ENCODE results near the gene HNRNPLL.

HNRNPLL gene

DNA sequence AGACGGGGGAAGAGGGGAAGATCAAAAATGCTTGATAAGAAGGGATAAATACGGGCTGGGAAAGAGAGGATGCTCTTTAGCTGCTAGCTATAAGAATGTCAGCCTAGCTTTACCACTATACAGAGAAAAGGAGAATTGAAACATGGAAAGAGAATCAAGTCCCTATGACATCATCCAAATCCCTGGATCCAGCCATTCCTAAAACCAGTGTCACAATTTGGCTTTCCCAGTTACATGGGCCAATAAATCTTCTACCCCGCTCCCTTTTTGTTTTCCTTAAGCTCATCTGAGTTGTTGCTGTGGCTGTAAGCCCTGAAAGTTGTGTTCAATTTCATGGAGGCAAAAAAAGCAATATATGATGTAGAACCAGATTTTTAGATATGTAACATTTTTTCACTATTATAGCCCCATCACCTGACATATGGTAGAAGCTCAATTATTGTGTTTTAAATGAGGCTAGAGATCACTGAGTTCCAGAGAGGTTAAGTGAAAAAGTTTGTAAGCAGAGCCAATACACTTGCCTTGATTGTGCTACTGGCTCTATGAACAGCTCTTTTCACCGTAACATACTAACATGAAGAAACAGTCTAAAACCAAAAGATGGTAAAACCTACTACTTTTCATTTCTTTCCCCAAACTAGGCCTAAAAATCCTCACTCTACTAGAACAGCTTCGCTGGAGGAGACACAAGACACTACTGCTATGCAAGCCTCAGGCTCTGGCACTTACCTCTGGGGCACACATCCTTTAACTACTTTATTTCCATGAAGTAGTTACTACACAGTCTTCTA is 4.3 kb downstream of the HNRNPLL start:
- in situ Hi-C loops (cut with MboI; ENCODE audit: low sequenced_read_pairs) = no loop called here

GRCh38 chr2:38597115-38597514 is 5.6 kb downstream of the HNRNPLL start:
- in situ Hi-C loops (cut with MboI; ENCODE audit: low sequenced_read_pairs) = no loop called here

GRCh38 chr2:38596229-38596628 is 6.5 kb downstream of the HNRNPLL start:
- in situ Hi-C loops (cut with MboI; ENCODE audit: low sequenced_read_pairs) = no loop called here

DNA sequence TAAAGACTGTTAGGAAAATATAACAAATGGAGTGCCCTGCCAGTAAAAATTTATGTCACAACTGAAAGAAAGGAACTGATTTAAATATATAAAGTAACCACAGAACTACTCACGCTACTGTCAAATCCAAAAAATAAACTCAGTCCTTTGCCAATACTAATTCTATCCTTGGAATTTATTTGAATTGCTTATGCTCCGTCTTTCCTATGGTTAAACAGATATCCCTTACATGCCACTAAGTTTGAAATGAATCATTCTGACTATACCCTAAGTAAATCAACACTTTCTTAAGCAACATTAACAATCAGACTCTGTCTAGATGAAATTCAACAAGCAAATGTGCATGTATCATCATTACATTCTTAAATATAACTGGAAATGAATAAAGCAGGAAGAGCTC is 9.8 kb downstream of the HNRNPLL start:
- in situ Hi-C loops (cut with MboI; ENCODE audit: low sequenced_read_pairs) = no loop called here

GRCh38 chr2:38591152-38591551 is 11.6 kb downstream of the HNRNPLL start:
- in situ Hi-C loops (cut with MboI; ENCODE audit: low sequenced_read_pairs) = no loop called here

- in situ Hi-C loops (cut with MboI; ENCODE audit: low sequenced_read_pairs) = no loop called here
These were observed 12.7 kb downstream of the HNRNPLL start for GRCh38 chr2:38590053-38590452.

- in situ Hi-C loops (cut with MboI; ENCODE audit: low sequenced_read_pairs) = no loop called here
These were observed 15.8 kb downstream of the HNRNPLL start for GRCh38 chr2:38586931-38587330.

- in situ Hi-C loops (cut with MboI; ENCODE audit: low sequenced_read_pairs) = no loop called here
These were observed 17.8 kb downstream of the HNRNPLL start for GRCh38 chr2:38584881-38585280.

DNA sequence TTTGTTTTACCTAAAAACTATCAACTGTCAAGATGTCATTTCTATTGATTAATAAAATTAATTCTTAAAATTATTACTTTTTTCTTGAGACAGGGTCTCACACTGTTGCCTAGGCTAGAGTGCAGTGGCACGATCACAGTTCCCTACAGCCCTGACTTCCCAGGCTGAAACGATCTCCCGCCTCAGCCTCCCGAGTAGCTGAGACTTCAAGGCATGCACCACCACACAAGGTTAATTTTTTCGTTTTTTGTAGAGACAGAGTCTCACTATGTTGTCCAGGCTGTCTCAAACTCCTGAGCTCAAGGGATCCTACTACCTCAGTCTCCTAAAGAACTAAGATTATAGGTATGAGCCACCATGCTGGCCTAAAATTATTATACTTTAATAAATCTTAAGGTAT is 18.7 kb downstream of the HNRNPLL start:
- in situ Hi-C loops (cut with MboI; ENCODE audit: low sequenced_read_pairs) = no loop called here

GRCh38 chr2:38583524-38583923 is 19.2 kb downstream of the HNRNPLL start:
- in situ Hi-C loops (cut with MboI; ENCODE audit: low sequenced_read_pairs) = no loop called here

GRCh38 chr2:38581193-38582147 is 21.3 kb downstream of the HNRNPLL start:
- in situ Hi-C loops (cut with MboI; ENCODE audit: low sequenced_read_pairs) = no loop called here

GRCh38 chr2:38580115-38580636 is 22.6 kb downstream of the HNRNPLL start:
- in situ Hi-C loops (cut with MboI; ENCODE audit: low sequenced_read_pairs) = no loop called here

DNA sequence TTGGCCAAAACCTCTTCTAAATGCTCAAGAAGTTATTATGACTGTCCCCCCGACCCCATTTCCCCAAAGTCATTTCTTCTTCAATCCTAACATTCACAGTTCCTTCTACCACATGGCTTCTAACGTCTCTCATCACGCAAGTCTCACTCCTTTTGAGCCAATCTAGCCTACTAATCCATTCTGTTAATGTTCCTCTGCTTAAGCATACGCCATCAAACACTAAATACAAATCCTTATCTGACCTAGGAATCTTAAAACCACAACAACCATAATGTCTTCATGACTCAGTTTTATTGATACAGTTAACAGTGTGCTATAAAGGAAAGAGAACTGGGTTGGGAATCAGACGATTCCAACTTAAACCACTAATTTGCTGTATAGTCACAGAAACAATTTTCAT is 23.9 kb downstream of the HNRNPLL start:
- in situ Hi-C loops (cut with MboI; ENCODE audit: low sequenced_read_pairs) = no loop called here

DNA sequence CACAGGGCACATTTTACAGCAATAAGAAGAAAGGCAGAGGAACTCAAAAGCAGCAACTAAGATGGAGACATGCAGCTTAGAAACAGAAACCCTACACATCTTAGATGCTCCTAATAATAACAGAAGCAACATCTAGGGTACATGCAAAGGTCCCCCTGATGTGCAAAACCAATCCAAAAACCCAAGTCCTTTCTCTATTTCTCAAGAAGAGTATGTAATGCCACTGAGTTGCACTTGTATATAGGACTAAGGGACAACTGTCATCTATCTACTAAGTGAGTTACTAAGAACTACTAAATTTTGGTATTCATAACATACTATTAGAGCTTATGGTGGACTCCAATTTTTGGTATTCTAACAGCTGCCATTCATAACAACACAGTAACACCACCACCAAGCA is 28.4 kb downstream of the HNRNPLL start:
- in situ Hi-C loops (cut with MboI; ENCODE audit: low sequenced_read_pairs) = no loop called here

DNA sequence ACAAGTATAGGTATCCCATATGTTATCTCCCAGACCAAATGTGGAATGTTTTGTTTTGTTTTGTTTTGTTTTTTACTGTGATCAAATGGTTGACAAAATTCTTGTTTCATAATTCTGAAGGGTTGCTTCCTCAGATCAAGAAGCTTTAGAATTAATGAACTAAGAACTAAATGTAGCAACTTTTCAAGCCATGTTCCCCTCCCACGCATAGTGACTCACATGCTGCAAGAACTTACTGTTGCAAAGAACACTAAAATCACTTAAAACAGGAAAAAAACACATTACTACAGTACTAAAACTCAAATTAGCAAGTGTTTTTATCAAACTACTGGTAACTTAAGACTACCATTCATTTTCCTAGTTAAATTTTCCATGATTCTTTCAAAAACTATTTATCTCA is 30.6 kb downstream of the HNRNPLL start:
- in situ Hi-C loops (cut with MboI; ENCODE audit: low sequenced_read_pairs) = no loop called here

GRCh38 chr2:38571193-38571592 is 31.5 kb downstream of the HNRNPLL start:
- in situ Hi-C loops (cut with MboI; ENCODE audit: low sequenced_read_pairs) = no loop called here

- in situ Hi-C loops (cut with MboI; ENCODE audit: low sequenced_read_pairs) = no loop called here
These were observed 33.8 kb downstream of the HNRNPLL start for GRCh38 chr2:38568724-38569436.

GRCh38 chr2:38565333-38565732 is 37.4 kb downstream of the HNRNPLL start:
- in situ Hi-C loops (cut with MboI; ENCODE audit: low sequenced_read_pairs) = no loop called here

GRCh38 chr2:38561691-38562090 is 41.0 kb downstream of the HNRNPLL start:
- in situ Hi-C loops (cut with MboI; ENCODE audit: low sequenced_read_pairs) = no loop called here

DNA sequence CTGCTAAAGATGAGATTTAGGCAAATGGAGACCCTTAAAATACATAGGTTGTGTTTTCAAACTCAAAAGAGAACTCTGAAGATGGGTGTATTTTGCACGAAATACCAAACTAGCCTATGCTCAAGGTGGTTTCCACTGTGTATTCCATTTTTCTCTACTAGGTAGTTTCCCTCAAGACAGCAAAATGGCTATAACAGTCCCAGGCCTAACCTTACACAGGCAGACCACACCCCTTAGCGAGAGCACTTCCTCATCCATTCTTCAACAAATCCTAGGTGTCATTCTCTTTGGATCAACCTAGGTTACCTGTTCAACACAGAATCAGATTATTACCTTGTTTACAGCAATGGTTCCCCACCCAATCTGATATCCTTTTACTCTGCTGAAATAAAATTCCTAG is 42.6 kb downstream of the HNRNPLL start:
- in situ Hi-C loops (cut with MboI; ENCODE audit: low sequenced_read_pairs) = no loop called here

DNA sequence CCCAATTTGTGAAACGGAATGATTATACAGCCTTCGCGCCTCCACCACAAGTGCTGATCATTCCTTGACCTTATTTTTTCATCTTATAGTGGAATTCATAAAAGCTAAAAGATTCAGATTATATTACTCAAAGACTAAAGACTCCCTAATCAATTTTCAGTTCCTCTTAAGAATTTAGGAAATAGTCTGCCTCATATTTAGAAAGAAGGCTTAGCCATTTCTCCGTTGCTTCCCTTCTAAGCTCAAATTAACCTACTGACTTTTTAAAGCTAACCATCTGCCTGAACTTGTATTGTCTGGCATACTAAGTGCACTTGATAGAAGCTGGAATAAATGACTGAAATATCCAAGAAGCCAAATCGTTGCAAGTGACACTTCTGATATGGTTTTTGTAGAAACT is 44.7 kb downstream of the HNRNPLL start:
- in situ Hi-C loops (cut with MboI; ENCODE audit: low sequenced_read_pairs) = no loop called here

All from HL-60/S4 treated with retinoic acid at 250 ng/mL for 4 days and 3 days (cell line).